Measurements from ENCODE around the gene CHIC1.
"Not testable (repeated sequence)": the region's sequence is repeated elsewhere in the genome, so short reads cannot be mapped to it uniquely, and the experiment has no call there.

Gene CHIC1

DNA sequence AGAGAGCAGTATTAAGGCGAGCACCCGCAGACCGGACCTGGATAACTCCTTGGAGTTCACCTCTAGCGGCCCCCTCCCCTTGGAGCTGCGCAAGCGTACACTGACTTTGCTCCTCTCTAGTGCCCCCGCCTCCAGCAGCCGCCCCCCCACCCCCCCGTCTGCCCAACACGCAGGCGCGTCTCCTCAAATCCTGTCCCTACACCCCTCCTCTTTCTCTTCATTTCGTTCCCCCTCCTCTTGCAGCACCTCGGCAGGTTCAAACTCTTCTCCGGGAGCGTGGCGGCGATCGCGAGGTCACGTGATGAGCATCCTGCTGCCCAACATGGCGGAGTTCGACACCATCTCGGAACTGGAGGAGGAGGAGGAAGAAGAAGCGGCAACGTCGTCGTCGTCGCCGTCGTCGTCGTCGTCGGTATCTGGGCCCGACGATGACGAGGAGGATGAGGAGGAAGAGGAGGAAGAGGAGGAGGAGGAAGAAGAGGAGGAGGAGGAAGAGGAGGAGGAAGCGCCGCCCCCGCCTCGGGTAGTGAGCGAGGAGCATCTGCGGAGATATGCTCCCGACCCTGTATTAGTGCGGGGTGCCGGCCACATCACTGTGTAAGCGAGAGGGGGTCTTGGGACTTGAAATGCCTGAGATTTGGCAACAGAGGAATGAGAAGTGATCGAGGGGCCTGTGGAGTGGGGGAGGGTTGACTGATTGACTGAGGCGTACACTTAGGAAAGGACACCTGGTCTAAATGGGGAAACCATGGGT is at the start of gene CHIC1:
Gene CHIC1, plus strand, starts transcription at position 214 of the 754 bp plus-strand sequence. Its CDS starts 88 bp downstream, at position 302.
- peak; percentile 3 to 46 for DNase-seq

DNA sequence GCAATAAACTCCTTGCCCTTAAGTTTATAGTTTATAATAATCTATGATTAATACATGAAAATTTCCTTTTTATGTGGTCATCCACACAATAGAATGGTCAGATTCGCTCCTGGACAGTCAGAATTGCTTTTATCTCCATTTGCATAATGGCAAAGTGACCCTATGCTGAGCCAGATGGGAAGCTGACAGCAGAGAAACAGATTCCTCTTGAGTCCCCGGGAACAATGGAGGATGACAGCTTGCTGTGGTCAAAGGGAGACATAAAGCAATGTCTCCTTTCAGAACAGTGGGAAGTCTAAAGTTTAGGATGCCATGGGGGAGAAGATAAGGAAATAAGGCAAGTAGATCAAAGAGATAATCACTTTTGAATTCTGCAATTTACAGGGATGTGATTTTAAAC is 40.2 kb upstream of the CHIC1 start:
- DNase-seq: not testable (repeated sequence)

DNA sequence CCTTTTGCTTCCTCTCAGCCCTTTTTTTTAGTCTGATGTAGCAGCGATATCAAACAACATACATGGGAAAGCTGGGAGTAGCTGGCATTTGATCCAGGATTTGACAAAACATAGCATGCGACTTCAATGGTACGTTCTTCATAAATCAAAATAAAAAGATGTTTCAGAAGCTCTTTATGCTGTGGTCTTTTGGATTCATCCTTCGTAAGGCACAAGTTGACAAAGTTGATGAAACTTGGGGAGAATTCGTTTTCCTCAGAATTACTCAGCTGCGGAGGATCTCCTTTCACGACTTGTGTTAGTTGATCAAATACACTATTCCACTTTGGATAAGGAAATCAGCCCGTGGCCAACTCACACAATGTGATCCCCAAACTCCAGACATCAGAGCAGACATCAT is 38.1 kb upstream of the CHIC1 start:
- no peak for DNase-seq

DNA sequence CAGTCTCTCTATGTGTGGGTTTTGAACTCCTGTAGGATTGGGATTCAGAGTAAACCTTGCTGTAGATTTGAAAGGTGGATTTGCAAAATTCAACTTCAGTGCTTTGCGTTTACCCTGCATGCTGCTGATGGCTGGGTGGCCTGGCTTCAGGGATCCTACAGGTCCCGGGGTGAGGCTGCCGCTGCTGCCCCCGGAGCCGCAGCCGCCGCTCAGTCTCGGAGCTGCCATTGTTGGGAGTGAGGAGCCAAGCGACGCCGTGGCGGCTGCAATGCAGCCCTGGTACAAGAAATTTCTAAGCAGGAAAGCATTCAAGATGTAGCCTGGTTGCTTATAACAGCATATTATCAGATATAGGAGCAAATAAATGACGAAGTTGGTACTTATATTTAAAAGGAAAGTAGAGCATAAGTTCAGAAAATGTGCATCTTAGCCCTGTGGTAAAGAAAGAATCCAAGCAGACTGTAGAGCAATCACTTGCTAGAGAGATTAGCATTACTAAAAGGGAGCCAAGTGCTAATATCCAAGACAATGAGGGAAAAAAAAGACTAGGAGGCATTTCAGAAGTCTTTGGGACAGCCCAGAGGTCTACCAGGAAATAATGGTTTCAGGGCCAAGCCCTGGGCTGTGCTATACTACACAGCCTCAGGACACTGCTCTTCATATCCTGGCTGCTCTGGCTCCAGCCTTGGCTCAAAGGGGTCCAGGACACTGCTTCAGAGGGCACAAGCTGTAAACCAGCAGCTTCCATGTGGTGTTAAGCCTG is 36.9 kb upstream of the CHIC1 start:
- DNase-seq: no peak

DNA sequence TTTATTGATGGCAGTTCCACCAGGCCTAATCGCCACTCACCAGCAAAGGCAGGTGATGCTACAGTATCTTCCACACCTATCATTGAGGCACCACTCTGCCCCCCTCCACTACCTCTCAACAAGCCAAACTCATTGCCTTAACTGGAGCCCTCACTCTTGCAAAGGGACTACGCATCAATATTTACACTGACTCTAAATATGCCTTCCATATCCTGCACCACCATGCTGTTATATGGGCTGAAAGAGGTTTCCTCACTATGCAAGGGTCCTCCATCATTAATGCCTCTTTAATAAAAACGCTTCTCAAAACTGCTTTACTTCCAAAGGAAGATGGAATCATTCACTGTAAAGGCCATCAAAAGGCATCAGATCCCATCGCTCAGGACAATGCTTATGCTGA is 31.3 kb upstream of the CHIC1 start:
- DNase-seq: not testable (repeated sequence)

DNA sequence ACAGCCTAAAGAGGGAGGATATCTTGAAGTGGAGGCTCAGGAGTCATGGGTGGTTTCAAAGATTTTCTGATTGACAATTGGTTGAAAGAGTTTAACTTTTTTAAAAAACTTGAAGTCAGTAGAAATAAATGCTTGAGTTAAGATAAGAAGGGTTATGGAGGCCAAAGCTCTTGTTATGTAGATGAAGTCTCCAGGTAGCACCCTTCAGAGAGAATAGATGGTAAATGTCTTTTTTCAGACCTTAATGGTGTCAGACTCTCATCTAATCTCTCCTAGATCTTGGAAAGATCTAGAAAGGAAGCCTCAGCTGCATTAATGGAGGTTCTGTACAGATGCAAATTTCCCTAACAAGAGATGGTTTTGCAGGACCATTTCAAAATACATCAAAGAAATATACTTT is 6.8 kb upstream of the CHIC1 start:
- DNase-seq: no peak

DNA sequence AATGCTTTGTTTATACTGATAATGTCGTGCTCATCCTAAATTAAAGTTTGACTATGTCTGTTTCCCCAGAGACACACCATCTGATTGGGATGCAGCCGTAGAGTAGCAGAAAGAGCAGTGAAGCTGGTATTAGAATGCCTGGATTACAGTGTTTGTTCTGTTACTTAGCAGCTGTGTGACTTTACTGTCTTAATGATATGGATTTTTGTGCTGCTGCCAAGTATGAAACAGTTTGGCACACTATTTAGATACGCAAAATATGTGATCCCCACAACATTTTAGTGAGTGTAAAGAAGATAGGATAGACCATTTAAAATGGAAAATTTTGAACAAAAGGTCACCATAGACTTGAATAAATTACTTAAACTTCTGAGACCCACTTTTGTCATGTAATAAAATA is 1.2 kb upstream of the CHIC1 start:
- DNase-seq: no peak

DNA sequence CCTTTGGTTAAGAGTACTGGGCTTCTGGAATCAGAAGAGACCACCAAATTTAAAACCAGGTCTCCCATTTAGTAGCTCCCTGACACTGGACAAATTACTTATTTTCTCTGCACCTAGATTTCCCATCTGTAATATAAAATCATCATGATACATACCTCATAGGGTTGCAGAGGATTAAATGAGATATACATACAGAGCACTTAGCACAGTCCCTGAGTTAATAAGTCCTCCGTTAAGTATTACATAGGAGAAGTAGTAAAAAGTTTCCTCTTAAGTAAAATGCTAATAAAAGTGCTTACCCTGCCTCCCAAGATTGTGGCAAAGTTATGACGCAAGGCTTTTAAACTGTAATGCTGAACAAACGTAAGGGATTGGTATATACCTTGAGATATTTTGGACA is 539 bp upstream of the CHIC1 start:
- DNase-seq: no peak

DNA sequence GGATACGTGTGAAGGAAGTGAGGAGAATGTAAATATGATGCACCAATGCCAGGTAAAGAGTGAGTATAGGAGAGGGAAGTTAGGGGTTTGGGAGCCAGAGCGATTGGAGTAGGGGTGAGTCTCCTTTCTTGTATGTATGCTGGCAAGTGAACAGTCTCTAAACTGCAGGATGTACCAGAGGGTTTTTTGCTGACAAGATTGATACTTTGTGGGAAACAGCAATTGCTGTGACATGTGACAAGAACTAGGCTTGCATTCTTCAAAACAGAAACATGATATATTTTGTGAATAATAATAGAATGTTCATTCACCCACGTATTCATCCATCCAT is 706 bp downstream of the CHIC1 start:
- DNase-seq: no peak

DNA sequence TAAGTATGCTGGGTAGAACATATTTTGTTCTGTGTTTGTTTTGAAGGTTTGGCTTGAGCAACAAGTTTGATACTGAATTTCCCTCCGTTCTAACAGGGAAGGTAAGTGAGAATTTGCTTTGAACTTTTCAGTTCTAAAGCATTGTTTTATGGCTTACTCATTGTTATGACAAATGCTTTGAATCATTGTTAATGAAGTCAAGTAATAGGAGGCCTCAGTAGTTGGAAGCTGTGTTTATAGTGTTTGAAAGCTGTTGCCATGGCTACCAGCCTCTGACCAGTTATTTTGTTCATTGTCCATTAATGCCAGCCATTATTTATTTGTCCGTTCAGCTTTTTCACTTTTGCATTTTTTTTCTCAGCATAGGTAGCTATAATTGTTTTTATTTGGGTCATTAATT is 14.4 kb downstream of the CHIC1 start:
- DNase-seq: no peak

DNA sequence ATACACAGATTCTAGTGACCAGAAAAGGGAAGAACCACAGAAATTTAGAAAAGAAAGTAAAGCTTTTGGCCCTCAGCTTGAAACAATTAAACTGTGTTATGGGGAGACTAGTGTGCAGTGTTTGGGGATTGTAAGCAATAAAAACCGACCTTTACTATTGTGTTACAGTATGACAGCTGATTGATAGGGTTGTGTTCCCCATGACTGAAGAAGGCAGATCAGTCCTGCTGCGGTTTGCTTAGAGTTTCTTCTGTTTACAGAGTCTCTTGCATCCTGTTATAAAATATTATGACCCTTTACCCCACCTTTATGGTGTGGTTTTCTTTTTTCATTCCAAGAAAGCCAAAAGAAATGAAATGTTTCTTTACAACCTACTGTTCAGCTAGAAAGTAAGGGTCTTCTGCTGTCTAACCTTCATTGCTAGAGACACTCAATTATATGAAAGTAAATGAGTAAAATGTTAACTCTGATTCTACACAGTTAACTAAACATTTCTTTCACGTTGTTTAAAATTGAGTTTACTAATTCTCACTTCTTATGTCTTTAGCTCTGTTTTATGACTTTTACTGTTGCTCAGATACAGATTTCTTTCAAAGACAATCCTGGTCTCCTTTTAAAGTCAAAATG is 18.1 kb downstream of the CHIC1 start:
- no peak for DNase-seq

DNA sequence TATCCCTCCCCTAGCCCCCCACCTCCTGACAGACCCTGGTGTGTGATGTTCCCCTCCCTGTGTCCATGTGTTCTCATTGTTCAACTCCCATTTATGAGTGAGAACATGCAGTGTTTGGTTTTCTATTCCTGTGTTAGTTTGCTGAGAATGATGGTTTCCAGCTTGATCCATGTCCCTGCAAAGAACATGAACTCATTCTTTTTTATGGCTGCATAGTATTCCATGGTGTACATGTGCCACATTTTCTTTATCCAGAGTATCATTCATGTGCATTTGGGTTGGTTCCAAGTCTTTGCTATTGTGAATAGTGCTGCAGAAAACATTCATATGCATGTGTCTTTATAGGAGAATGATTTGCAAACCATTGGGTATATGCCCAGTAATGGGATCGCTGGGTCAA is 34.8 kb downstream of the CHIC1 start:
- not testable (repeated sequence) for DNase-seq

DNA sequence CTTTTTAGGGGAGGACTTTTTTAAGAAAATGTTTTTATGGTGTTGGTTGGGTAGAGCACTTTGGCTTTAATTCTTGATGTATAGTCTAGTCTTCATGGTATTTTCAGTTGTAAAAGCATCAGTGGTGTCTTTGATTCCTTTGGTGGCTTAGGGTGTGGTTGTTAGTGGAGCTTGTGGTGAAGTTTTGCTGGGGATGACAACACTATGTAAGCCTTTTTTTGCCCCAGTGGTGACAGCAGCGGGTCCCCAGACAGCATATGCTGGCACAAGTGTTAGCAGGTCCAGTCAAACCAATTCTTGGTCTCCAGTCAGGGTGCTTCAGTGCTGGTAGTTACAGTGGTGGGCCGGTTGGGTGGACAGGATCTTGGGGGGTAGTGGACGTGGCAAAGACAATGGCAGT is 52.0 kb downstream of the CHIC1 start:
- no peak for DNase-seq

DNA sequence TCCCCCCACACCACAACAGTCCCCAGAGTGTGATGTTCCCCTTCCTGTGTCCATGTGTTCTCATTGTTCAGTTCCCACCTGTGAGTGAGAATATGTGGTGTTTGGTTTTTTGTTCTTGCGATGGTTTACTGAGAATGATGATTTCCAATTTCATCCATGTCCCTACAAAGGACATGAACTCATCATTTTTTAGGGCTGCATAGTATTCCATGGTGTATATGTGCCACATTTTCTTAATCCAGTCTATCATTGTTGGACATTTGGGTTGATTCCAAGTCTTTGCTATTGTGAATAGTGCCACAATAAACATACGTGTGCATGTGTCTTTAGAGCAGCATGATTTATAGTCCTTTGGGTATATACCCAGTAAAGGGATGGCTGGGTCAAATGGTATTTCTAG is 78.7 kb downstream of the CHIC1 start:
- DNase-seq: not testable (repeated sequence)

DNA sequence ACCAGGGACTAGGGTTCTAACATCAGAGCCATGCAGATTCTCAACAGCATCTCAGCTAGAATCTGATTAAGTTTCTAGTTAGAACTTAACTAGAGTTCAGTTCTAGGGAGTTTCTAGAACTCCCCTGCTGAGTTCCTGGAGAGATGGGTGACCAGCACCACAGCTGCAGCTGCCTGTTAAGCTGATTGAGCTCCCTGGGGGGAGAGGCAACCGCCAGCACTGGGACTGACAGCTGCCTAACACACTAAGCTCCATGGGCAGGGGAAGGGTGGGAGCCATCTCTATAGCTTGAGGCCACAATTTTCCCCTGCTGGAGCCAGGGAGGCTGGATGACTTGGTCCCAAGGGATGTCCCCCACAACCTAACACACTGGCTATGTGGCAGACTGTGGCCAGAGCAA is 84.2 kb downstream of the CHIC1 start:
- DNase-seq: no peak

DNA sequence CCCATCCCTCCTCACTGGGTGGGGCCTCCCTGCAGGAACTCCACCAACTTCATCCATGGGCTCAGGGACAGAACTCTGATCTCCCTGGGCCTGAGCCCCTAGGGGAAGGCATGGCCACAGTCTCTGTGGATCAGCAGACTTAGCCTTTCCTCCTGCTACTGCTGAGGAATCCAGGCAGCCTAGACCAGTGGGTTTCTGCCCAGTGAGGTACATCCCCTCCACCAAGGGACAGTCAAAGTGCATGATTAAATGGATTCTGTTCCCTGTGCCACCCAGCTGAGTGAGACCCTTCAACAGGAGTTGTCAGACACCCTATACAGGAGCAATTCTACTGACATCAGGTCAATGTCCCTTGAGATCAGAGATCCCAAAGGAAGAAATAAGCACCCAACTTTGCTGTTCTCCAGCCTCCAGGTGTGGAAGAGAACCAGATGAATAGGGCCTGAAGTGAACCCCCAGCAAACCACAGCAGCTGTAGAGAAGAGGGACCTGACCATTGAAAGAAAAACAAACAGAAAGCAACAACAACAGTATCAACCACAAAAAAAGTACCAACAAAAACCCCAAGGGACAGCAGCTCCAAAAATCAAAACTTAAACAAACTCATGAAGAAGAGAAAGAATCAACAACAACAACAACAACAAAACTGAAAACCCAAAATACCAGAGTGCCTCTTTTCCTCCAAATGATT is 84.8 kb downstream of the CHIC1 start:
- DNase-seq: no peak

DNA sequence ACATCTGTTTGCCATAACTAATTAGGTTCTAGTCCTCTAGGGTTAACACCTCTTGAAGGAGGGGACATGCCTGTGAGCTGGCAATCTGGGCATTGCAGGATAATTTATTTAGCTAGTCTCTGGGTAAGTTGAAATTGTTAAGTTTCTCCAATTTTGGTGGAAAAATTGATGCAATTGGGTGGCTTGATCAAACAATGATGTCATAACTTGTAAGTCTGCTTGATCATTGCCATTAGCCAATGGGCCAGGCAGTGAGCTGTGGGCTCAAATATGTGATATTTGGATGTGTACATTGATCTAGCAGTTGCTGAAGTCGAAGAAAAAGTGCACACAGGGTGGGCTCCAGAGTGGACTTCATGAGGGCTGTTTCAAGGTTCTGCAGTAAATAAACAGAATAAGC is 98.3 kb downstream of the CHIC1 start:
- DNase-seq: not testable (repeated sequence)

DNA sequence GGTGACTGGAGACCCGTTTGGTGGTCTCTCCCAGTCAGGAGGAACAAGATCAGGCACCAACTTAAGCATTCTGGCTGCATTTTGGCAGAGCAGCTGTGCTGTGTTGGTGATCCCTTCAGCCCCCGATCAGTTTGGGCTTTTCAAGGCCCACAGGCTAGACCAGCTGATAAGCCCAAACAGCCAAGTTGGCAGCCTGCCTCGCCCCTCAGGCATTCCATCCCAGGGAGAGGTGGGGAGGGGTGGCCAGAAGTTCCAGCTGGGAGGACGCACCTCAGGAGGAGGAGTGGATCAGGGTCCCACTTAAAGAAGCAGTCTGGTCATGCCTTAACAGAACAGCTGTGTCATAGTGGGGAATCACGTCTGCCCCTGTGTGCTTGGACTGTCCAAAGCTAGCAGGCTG is 105.8 kb downstream of the CHIC1 start:
- DNase-seq: no peak

DNA sequence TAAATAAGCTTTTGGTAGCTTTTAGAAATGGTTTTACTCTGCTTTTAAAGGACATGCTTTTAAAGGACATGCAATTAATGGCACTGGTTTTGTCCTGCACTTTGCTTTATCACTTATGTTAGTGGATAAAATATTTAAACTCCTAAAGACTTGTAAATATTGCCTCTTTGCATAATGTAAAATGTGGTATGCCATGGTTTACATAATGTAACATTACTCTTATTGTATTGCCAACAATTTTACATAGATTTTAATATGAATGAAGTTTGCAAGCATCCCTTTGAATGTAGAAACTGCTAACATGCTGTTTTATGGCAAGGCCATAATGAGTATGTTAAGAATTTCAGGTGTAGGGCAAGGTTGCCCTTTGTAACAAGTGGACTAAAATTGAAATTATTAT is 118.4 kb downstream of the CHIC1 start:
- no peak for DNase-seq

DNA sequence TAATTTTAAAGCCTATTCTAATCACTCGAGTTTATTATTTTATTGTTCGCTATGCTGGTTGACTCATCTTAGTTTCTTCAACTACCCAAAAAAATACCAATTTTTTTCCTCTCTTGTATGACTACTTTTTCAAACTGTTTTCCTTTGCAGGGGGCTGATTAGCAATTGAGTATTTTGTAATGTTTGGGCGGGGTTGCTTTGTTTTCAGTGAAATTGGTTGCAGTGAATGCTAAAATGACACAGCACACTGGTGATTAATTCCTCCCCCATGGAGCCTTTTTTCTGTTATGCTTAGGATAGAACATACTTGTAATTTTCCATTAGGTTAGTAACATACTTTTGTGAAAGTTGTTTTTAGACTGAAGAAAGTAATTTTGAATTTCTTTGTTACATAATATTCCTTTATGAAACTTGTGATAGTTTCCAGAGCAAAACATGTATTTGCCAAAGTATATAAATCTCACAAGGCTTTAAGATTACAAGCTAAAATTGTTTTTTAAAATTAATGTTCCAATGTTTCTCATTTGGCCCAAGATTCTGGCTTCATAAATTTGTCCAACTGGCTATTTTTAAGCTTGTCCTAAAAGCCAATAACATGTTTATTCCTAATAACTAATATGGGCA is 120.4 kb downstream of the CHIC1 start:
- no peak for DNase-seq

DNA sequence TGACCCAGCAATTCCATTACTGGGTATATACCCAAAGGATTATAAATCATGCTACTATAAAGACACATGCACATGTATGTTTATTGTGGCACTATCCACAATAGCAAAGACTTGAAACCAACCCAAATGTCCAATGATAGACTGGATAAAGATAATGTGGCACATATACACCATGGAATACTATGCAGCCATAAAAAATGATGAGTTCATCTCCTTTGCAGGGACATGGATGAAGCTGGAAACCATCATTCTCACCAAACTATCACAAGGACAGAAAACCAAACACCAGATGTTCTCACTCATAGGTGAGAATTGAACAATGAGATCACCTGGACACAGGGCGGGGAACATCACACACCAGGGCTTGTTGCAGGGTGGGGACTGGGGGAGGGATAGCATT is 144.0 kb downstream of the CHIC1 start:
- DNase-seq: not testable (repeated sequence)

DNA sequence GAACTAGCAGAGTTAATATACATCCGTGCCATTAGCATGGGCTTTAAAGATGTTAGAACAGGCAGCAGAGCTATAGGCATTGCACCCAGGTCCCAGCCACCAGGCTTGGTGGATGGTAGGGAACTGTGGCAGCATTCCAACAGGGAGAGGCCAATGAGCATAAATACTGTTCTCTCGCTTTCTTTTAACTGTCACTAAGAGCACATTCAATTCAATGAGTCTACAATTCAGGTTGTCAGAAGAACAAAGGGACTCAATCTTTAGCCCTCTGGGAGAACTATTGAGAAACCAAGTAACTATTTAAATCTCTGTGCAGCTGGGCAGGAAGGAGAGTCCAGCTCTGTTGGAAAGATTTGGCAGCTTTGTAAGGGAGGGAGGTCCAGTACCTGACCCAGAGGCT is 165.6 kb downstream of the CHIC1 start:
- DNase-seq: no peak

All from NCI-H1930 (cell line).